Neural cell (in vitro differentiated cells): Measurements from ENCODE around the gene TOLLIP. TPM values are rescaled to one million over a fixed set of nuclear protein-coding genes. Genes with fewer than 3 reads are reported as not detected.

Experiments
- H2AFZ ChIP-seq: fragments of 200-600, 300-800 bp; sonication (generic), shearing (Covaris generic); 2 replicates; pipeline ENCODE4 v1.6.0; 2014; ENCODE audit warnings: low read depth, mild to moderate bottlenecking, antibody characterized with exemption, low read length, moderate library complexity
- H3F3A ChIP-seq: fragments of 200-600 bp; shearing (Covaris generic); 2 replicates; pipeline ENCODE4 v1.6.1; 2016; ENCODE audit warnings: mild to moderate bottlenecking, moderate library complexity, mixed read lengths, antibody characterized with exemption, low read length; ENCODE audit not compliant: insufficient read depth, poor library complexity, severe bottlenecking
- H3K27ac ChIP-seq: fragments of 200-600, 300-800 bp; sonication (generic), shearing (Covaris generic); 2 replicates; pipeline ENCODE4 v1.5.1; 2014; ENCODE audit warnings: mild to moderate bottlenecking, low read length, moderate library complexity
- H3K27me3 ChIP-seq: fragments of 300-800, 200-600 bp; sonication (generic), shearing (Covaris generic); 2 replicates; pipeline ENCODE4 v1.6.0; 2014; ENCODE audit warnings: mild to moderate bottlenecking, low read depth, low read length, moderate library complexity; ENCODE audit not compliant: insufficient read depth
- H3K36me3 ChIP-seq: fragments of 300-800, 200-600 bp; sonication (generic), shearing (Covaris generic); 2 replicates; pipeline ENCODE4 v1.5.1; 2014; ENCODE audit warnings: mild to moderate bottlenecking, antibody characterized with exemption, low read length, moderate library complexity; ENCODE audit not compliant: insufficient read depth
- H3K4me2 ChIP-seq: fragments of 300-800, 200-600 bp; sonication (generic), shearing (Covaris generic); 2 replicates; pipeline ENCODE4 v1.6.0; 2014; ENCODE audit warnings: mild to moderate bottlenecking, low read length
- H3K4me3 ChIP-seq: fragments of 300-800, 200-600 bp; sonication (generic), shearing (Covaris generic); 2 replicates; pipeline ENCODE4 v1.5.1; 2014; ENCODE audit warnings: mild to moderate bottlenecking, low read length, moderate library complexity
- H3K79me2 ChIP-seq: fragments of 200-600 bp; shearing (Covaris generic); replicated peaks from 2 replicates; pipeline ENCODE4 v1.6.0; 2014; ENCODE audit warnings: mild to moderate bottlenecking, low read length, moderate library complexity; ENCODE audit not compliant: insufficient read depth
- H3K9ac ChIP-seq: fragments of 300-800, 200-600 bp; sonication (generic), shearing (Covaris generic); 2 replicates; pipeline ENCODE4 v1.6.1; 2016; ENCODE audit warnings: mild to moderate bottlenecking, low read length, mixed read lengths
- H3K9me2 ChIP-seq: fragments of 200-600 bp; shearing (Covaris generic); 2 replicates; pipeline ENCODE4 v1.6.1; 2016; ENCODE audit warnings: mild to moderate bottlenecking, low read length, mixed read lengths; ENCODE audit not compliant: insufficient read depth
- H3K9me3 ChIP-seq: fragments of 200-600, 300-800 bp; sonication (generic), shearing (Covaris generic); 2 replicates; pipeline ENCODE4 v1.6.1; 2016; ENCODE audit warnings: mild to moderate bottlenecking, mixed run types, low read length, moderate library complexity, mixed read lengths
- H4K20me1 ChIP-seq: fragments of 200-600 bp; shearing (Covaris generic); 2 replicates; pipeline ENCODE4 v1.6.1; 2016; ENCODE audit warnings: mild to moderate bottlenecking, mixed run types; ENCODE audit not compliant: insufficient read depth
- CTCF ChIP-seq: fragments of 450-650 bp; IDR thresholded peaks from 2 replicates; pipeline ENCODE4 v1.5.1; 2014; ENCODE audit warnings: antibody characterized with exemption, mild to moderate bottlenecking, moderate library complexity; ENCODE audit not compliant: poor library complexity, severe bottlenecking
- EP300 ChIP-seq: fragments of 450-650 bp; conservative IDR thresholded peaks from 2 replicates; pipeline ENCODE4 v1.6.1; 2014; ENCODE audit warnings: antibody characterized with exemption, mild to moderate bottlenecking, moderate library complexity; ENCODE audit not compliant: poor library complexity, severe bottlenecking
- EZH2 ChIP-seq: fragments of 200-600, 300-800 bp; shearing (Covaris generic), sonication (generic); IDR thresholded peaks from 2 replicates; pipeline ENCODE4 v1.6.1; 2014; ENCODE audit warnings: antibody characterized with exemption, low read length, borderline replicate concordance, mild to moderate bottlenecking; ENCODE audit not compliant: insufficient read depth, poor library complexity, severe bottlenecking
- MXI1 ChIP-seq: fragments of 450-650 bp; conservative IDR thresholded peaks from 2 replicates; pipeline ENCODE4 v1.6.1; 2014; ENCODE audit warnings: antibody characterized with exemption, mild to moderate bottlenecking; ENCODE audit not compliant: poor library complexity, severe bottlenecking
- POLR2AphosphoS5 ChIP-seq: IDR thresholded peaks from 2 replicates; pipeline ENCODE4 v1.6.1; 2012
- RAD21 ChIP-seq: fragments of 450-650 bp; conservative IDR thresholded peaks from 2 replicates; pipeline ENCODE4 v1.6.1; 2014; ENCODE audit warnings: antibody characterized with exemption, mild to moderate bottlenecking, moderate library complexity
- REST ChIP-seq: IDR thresholded peaks from 2 replicates; pipeline ENCODE4 v1.6.1; 2012; ENCODE audit warnings: borderline replicate concordance
- SMC3 ChIP-seq: fragments of 450-650 bp; conservative IDR thresholded peaks from 2 replicates; pipeline ENCODE4 v1.6.1; 2014; ENCODE audit warnings: antibody characterized with exemption, mild to moderate bottlenecking, moderate library complexity; ENCODE audit not compliant: poor library complexity
- TAF1 ChIP-seq: IDR thresholded peaks from 2 replicates; pipeline ENCODE4 v1.6.1; 2012; ENCODE audit warnings: low read depth
- polyA plus RNA-seq: library from polyadenylated mRNA; depleted of rRNA; stranded (reverse); fragments of >200 nt; gene quantifications from 2 replicates; pipeline ENCODE4 v1.2.3, GENCODE V29; 2014

Gene TOLLIP
- polyA plus RNA-seq, 1 donor from 2014 or later: 24.1 TPM

GRCh38 chr11:1285316-1285744 is 24.1 kb downstream of the TOLLIP start:
- H3F3A ChIP-seq: no peaks in the 10 kb centered on the region
- H3K36me3 ChIP-seq: no peaks in the 10 kb centered on the region
- H3K27me3 ChIP-seq: no peaks in the 10 kb centered on the region

GRCh38 chr11:1283906-1284305 is 25.5 kb downstream of the TOLLIP start:
- no peak overlapping the region for H3K9ac ChIP-seq
- H3K4me3 ChIP-seq: no peak overlapping the region
- H3K9me3 ChIP-seq: no peaks in the 10 kb centered on the region
- no peaks in the 10 kb centered on the region for H3F3A ChIP-seq
- no peak overlapping the region for H3K27ac ChIP-seq
- H2AFZ ChIP-seq: no peak overlapping the region
- H3K4me2 ChIP-seq: no peak overlapping the region
- H3K27me3 ChIP-seq: no peaks in the 10 kb centered on the region
- H4K20me1 ChIP-seq: no peaks in the 10 kb centered on the region
- H3K36me3 ChIP-seq: no peaks in the 10 kb centered on the region
- H3K9me2 ChIP-seq: no peaks in the 10 kb centered on the region
- H3K79me2 ChIP-seq: no peaks in the 10 kb centered on the region
- no peak for TF ChIP-seq MXI1
- TF ChIP-seq POLR2AphosphoS5: no peak
- no peak for TF ChIP-seq EZH2
- no peak for TF ChIP-seq REST
- TF ChIP-seq TAF1: no peak
- no peak for TF ChIP-seq SMC3
- TF ChIP-seq CTCF: no peak

More at GRCh38 chr11:1285316-1285744, 24.1 kb downstream of the TOLLIP start:
- Histone ChIP-seq H3K9ac (no peak overlapping the region), H2AFZ (no peak overlapping the region), H3K9me3 (no peaks in the 10 kb centered on the region), H4K20me1 (no peaks in the 10 kb centered on the region), H3K79me2 (no peaks in the 10 kb centered on the region), H3K4me2 (no peak overlapping the region), H3K4me3 (no peak overlapping the region), H3K27ac (no peak overlapping the region), H3K9me2 (no peaks in the 10 kb centered on the region)
- TF ChIP-seq EZH2 (no peak), POLR2AphosphoS5 (no peak), CTCF (no peak), RAD21 (no peak), MXI1 (no peak), EP300 (no peak), REST (no peak), SMC3 (no peak), TAF1 (no peak)
